ENCODE measurements around the gene P2RX1.

The P2RX1 gene

DNA sequence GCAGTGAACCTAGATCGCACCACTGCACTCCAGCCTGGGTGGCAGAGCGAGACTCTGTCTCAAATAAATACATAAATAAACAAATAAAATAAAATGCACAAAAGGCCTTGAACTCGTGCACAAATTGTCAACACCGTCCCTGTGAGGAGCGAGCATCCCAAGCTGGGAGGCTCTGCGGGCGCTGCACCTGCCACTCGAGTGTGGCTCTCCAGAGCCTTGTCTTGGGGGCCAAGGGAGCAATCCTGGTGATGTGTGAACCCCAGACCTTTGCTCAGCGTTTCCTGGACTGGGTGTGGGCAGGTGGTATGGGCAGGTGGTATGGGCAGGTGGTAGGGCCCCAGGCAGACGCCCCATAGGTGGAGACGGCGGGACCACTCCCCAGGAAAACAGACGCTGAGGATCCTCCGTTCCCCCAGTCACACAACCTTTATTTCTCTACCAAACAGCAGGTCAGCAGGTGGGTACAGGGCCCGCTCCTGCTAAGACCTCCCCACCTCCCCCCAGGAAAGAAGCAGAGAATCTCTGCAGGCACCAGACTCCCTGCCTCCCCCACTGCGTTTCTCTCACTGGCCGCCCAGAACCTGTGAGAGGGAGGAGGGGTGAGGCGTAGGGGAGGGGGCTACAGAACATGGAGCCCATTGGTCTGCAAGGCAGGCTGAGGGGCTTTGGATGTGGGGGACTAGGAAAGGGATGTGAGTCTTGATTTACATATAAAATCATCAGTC lies 7.4 kb upstream of the P2RX1 start:
- DNase-seq = no peak

DNA sequence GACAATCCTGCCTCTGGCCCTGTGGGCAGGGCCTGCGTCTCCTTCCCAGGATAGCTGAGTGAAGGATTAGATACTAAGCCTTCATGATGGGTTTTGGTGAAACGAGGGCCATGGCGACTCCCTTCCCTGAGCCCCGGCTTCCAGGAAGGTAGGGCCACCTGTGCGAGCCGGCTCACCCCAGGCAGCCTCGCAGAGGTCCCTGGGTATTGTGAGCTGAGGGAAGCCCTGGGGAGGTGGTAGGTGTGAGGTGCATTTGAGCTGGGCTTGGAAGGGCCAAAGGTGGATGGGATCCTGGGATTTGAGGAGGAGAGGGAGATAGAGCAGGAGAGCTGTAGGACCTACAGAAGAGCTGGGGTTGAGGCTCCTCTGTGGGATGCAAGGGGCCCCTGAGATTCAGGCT lies 6.5 kb upstream of the P2RX1 start:
- no peak for DNase-seq

DNA sequence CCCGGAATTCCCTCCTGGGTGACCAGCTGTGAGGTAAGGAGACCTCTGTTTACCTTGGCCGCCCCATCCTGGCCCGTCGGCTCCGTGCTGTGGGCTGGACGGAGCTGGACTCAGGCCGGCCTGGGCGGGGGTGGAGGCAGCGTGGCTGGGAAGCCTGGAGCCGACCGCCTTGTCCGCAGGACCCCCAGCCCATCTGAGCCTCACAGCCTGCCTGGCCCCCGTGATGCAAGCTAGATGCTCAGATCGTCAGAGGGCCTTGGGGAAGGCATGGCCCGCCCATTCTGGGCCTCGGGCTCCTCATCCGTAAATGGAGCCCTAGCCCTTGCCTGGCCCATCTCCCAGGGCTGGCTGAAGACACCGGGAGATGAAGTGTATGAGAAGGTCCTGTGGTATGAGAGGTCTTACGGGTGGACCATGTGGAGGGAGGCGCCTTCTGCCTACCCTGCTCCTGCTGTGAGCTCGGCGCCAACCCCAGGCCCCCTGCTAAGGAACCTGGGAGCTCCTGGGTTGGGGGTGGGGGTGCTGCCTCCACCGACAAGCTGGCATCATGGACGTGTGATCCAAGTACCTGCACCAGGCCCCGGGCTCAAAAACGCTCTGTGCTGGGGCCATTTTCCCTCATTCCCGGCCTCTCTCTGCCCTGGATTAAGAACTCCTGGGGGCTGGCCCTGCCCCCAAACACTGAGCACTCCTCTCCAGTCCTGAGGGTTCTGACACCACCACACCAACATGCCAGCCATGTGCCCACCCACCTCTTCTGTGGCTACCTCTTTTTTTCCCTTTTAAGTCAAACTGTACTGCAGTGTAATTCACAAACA lies 5.4 kb upstream of the P2RX1 start:
- DNase-seq = no peak

DNA sequence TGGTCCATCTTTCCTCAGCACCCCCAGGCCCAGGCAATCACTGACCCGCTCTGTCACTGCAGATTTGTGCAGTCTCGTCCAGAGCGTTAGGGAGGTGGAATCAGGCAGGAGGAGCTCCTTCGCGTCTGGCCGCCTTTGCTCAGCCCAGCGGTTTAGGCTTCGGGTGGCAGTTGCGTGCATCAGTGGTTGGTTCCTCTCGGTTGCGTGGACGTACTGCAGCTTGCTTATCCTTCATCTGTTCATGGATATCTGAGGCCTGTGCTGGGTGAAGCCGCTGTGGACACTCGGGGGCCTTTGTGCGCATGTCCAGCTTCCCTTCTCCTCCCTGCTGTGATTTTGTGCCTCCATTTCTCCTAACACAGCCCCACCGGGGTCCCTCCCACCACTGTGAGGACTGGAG lies 4.7 kb upstream of the P2RX1 start:
- no peak for DNase-seq

DNA sequence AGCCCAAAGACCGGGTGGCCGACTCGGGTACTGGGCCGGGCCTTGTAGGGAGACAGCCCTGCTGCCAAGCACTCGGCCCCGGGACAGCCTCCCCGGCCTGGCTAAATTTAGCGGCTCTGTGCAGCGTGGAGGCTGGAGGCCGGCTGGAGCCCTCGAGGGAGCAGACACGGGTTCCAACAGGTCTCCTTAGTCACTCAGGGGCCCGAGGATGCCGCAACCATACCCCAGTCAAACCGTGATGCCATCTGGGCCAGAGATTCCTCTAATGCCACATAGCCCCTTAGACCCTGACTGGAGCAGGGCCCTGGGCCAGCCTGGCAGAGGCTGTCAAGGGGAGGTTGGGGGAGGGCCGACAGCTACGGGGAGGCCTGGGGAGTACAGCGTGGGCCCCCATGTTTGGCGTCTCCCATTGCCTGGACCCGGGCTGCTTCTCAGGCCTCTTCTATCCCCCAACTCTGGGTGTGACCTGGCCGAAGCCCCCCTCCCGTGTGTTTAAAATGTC lies 2.9 kb upstream of the P2RX1 start:
- no peak for DNase-seq

DNA sequence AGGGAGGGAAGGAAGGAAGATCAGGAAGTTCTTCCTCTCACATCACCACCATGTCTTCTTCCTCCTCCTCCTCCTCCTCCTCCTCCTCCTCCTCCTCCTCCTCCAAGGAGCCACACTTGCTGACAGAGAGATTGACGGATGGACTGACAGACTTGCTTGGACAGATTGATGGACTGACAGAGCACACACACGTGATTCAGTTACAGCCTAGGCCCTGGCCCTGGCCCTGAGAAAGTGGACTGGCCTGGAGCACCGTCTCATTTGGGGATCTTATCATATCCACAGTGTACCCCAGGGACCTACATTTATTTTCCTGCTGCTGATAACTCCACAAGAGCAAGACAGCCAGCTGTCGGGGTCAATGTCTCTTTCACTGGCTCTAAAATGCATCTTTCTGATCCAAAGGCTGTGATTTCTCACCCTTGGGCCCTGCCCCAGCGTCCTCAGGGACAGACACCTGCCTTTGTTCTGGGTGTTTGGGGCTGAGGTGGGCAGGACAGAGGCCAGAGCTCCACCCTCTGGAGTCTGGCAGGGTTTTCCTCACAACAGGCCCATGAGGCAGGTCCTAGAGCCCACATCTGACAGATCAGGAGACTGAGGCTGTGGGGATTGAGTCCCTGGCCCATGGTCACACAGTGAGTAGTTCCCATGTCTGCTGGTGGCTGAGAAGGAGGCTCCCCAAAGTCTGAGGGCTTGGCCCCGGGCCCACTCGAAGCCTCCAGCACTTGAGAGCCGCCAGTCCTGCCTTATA lies 2.3 kb upstream of the P2RX1 start:
- DNase-seq = no peak

DNA sequence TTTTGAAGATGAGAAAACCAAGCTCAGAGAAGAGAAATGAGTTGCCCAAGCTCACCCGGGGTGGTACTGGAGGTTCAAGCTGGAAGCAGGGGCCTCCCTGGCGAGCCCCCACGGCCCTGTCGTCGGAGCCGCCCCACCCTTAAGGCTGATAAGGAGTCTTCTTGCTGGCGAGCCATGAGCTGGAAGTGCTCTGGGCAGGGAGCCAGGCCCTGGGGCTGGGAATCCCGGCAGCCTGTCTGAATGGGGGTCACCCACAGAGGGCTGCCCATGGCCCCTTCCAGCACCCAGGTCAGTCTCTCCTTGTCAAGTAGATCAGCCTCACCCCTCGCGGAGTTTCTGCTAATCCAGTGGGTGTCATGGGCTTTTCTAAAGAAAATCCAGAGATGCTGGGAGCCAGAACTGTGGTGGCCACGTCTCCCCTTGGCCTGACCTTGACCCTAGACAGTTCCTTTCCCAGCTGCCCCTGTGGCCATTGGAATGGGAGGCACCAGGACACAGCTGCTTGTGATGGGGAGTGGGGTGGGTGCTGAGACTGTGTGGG lies 1.2 kb upstream of the P2RX1 start:
- no peak for DNase-seq

DNA sequence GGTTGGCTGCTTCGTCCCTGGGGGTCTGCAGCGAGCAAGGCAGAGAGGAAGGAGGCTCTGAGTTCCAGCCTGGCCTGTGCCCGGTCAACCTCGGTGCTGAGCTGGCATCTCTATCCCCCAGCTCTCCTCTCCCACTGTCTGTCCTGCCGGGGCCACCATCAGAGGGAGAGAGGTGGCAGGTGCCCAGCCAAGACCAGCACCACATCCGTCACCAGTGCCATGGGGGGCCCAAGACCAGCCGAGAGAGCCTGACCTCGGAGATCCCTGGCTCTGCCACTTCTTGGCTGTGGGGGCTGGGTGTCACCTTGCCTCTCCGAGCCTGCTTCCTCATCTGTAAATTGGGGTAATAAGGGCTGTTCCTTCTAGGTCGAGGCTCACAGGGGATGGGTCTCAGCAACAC lies 560 bp upstream of the P2RX1 start:
- no peak for DNase-seq

DNA sequence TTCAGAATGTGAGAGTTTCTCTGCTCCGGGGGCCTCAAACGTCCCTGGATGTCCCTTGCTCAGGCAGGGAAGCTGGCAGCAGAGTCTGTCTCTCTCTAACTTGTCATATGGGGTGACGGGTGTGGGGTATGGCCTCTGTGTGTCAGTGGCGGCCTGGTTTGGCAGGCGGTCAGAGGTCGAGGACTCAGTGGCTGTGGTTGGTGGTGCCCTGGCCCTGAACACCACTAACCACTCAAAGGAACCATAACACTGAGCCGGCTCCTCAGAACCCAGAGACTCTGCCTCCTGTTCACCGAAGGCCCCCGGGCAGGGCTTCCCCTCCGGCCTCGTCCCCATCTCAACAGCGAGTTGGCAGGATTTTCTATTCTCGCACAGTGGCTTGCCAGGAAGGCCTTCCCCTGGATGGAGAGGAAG lies 677 bp downstream of the P2RX1 start:
- no peak for DNase-seq

DNA sequence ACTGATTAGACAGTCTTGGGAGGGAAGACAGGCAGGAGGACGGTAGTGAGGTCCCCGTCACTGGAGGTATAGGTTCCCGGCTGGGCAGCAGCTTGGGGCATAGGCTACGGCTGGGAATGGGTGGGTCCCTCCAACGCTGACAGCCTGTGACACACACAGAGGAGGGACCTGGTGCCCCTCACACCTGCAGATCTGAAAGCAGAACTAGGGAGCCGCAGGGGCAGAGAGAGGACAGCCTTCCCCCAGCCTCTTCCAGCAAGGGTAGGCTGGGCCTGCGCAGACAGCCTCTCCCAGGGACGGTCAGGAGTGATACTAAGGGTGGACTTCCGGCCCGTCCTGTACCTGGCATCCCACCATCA lies 2.0 kb downstream of the P2RX1 start:
- DNase-seq = no peak

DNA sequence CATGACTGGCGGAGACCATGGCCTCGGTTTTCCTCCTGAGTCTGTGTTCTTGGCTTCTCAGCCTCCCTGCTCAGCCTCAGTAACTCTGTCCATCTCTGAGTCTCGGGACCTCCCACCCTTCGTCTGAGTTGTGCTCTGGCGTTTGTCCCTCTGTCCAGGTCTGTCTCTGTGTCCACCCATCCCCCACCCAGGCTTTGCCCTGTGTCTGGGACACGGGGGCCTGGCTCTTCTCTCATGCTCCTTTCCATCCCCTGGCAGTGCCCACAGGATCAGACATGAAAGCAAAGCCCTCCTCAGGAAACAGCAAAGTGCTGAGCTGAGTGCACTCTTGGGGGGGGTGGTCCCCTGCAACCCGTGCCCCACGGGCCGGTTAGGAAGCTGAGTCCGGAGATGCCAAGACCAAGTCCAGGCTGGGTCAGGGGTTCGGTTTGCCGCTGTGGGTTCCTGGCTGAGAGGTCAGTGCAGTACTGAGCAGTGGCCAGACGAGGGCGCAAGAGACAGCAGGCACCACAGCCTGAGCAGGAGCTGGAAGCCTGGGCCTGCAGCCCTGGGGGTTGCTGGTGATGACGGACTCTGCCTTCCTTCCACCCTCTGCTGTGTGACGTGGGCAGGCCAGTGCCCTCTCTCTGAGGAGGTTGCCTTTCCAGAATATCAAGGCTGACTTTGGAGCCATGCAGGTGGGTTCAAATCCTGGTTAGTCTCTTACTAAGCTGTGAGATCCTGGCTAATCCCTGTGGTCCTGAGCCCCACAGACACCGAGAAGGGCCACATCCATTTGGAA lies 2.5 kb downstream of the P2RX1 start:
- peak in 1 of 2 experiments; percentile 50 for DNase-seq

DNA sequence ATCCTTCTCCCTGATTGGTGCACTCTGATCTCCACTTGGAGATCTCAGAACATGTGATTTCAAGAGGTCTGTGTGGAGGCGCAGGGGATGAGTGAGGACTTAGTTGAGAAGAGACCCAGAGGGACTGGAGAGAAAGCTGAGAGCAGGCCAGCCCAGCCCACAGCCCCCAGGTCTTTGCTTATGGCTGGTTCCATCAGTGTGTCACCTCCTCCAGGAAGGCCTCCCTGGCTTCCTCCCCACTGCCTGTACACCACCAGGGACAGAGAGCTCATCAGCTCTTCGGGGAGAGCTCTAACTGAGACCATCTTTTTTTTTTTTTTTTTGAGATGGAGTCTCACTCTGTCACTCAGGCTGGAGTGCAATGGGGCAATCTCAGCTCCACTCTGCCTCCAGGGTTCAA lies 3.4 kb downstream of the P2RX1 start:
- no peak for DNase-seq

DNA sequence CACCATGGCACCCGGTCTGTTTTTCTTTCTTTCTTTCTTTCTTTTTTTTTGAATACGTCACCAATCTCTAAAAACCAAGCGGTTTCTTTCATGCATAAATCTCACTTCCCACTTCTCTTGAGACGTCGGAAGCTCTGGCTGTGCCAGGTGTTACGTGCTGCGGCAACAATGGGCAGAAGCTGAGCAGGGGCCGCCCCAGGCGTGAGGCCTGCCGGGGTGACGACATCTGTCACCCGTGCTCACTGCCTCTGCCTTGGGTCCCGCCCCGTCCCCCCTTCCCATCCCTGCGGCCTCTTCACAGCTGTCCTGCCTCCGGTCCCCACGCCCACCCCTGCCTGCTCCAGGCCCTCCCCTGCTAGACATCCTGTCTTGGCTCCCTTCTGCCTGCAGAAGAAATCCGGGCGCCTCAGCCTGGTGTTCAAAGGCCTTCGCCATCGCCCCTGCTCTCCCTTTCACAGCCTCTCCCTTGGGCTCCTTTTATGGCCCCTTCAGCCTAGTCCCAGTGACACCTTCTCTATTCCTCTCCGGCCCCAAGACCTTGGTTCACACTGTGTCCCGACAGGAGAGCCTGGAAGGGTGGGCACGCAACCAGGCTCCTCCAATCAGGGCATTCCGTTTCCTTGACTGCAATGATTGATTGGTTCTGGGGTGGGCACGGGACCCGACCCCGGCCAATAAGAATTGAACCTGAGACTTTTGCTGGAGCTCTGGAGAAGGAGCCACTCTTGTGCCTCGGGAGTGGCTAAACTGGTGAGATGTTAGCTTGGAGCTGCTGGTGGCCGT lies 4.8 kb downstream of the P2RX1 start:
- peak; percentile 78 to 94 for DNase-seq

DNA sequence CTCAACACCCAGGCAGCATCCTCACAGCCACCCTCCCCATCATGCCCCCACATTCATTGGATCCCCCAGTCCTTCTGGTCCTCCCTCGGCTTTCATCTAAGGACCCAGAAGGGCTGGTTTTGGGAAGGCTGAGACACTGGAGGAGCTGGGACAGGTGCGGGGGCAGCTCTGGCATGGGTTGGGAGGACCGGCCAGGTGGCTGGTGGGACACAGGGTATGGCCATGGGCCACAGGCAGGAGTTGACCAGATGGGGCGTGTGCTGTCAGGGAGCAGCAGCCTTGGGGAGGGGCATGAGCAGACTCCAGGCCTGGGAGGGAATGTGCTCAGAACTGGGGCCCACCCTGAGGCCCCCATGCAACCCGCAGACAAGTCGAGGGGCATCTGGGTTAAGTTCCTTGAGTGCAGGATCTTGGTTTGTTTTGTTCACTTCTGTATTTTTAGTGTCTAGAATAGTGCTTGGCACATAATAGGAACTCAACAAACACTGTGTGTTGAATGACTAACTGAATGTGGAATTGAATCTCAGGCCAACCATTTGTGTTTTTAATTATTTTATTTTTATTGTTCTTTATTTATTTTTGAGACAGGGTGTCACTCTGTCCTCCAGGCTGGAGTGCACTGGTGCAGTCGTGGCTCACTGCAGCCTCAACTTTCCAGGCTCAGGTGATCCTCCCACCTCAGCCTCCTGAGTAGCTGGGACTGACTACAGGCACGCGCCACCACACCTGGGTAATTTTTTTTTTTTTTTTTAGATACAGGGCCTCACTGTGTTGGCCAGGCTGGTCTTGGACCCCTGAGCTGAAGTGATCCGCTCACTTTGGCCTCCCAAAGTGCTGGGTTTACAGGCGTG lies 5.6 kb downstream of the P2RX1 start:
- DNase-seq = no peak

DNA sequence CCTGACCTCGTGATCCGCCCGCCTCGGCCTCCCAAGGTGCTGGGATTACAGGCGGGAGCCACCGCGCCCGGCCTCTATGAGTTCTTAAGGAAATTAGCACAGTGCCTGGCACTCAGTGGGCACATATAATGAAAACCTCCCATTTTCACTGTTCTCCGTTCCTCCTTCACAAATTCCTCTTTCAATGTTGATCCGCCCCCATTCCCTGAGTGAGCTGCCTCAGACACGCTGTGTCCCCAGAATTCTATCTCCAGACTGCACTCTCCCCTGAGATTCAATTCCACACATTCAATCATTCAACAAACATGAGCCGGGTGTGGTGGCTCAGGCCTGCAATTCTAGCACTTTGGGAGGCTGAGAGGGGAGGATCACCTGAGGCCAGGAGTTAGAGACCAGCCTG lies 7.0 kb downstream of the P2RX1 start:
- DNase-seq = no peak

DNA sequence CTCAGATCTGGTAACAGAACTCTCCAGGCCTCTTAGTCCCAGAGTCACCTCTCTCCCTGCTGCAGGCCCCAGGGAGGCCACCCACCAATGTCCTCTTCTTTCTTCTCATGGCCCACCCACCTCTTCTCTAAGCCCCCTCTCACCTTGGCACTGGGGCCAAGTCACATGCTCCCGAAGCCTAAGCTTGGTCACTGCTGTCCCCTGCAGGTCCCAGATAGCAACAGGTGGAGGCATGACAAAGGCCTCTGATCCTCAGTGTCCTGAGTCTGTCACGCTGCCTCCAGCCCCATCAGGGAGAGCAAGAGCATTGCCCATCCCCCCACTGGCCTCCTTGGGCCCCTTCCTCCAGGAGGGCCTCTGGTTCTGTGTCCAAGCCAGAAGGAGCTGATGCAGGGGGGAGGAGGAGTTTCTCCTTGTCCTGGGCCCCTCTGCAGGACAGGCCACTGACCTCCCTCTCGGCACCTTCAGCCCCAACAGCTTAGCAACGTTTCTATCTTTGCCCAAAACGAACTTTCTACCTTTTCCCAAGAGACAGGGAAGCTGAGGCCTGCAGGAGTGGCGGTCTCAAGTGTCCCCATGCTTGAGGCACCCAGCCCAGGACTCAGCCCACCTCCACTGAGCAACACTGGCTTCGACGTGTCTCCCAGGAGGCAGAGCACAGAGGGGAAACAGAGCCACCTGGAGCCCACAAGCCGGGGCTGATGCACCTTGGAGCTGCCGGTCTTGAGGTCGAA lies 8.6 kb downstream of the P2RX1 start:
- no peak for DNase-seq

DNA sequence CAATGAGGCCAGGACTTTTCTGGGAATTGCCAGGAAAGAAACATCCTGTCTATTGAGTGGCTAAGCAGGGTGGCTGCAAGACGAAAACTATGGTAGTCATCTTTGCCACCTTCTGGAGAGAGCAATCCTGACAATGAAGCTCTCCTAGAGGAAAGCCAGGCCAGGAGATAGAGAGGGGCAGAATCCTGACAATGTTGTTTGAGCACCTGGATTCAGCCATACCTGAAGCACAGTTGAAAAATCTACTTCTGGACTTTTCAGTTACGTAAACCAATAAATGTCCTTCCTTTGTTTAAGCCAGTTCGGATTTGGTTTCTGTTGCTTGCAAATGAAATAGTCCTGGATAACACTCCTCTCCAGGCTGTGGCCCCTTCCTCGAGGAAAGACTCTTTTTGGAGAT lies 9.4 kb downstream of the P2RX1 start:
- DNase-seq = no peak

DNA sequence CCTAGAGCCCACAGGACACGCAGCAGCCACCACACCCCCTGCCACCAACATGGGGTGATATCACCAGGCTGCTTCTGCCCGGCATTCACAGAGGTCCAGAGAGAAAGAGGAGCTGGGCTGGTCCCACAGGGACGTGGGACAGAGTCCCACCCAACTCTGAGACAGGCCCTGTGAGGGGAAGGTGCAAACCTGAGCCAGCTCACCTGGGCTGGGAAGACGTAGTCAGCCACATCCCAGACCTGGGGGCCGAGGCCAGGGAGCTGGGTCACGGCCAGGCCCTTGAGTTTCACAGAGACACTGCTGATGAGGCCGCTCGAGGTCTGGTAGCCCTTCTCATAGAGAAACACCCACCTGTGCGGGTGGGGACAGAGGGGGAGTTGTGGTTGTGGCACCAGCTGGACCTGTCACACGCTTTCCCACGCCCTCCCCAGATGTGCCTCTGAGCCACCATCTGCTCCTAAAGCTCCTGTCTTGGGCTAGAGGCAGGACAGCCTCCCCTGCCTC lies 11.2 kb downstream of the P2RX1 start:
- DNase-seq = peak; percentile 80 to 95

DNA sequence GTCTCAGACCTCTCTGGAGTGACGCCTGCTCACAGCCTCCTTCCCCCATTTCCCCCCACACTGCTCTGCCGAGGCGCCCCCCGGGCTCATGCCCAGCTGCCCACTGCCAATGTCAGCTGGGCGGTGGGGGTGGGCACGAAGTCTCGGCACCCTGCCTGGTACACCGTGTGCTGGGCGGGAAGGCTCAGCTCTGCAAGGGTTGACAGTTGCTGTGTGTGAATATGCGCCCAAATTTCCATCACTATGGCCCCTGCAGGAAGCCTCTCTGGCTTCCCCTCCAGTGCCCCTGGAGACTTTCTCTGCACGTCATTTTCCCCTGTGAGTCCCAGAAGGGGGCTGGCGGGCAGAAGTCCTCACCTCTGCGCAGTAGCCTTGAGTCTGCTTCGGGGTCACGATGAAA lies 11.8 kb downstream of the P2RX1 start:
- no peak for DNase-seq

DNA sequence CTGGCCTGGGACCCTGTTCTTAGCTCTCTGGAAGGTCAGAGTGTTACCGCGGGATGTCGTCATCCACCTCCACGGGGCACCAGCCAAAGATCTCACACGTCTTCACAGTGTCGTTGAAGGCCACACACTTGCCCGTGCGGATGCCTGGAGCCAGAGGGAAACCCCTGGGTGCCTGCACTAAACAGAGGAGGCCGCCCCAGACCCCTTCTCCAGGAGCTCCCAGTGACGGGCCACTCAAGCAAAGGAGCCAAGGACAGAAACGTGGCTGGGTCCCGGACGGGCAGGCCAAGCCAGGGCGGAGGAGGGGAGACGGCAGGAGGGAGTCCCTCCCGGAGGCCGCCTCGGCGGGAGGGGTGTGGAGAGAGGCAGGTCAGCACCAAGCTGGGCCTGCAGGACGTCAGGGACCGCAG lies 12.4 kb downstream of the P2RX1 start:
- DNase-seq = no peak
